ENCODE measurements around the gene PRKAA1.
"Not testable (repeated sequence)": the region's sequence is repeated elsewhere in the genome, so short reads cannot be mapped to it uniquely, and the experiment has no call there.

Gene PRKAA1

GRCh38 chr5:40826489-40827187 is 28.5 kb upstream of the PRKAA1 start:
- no peak for DNase-seq (ENCODE audit: low read depth in 2 of 2)

GRCh38 chr5:40825461-40826043 is 27.4 kb upstream of the PRKAA1 start:
- DNase-seq (ENCODE audit: low read depth in 2 of 2): not testable (repeated sequence)

- no peak for DNase-seq (ENCODE audit: low read depth in 2 of 2)
Observed at GRCh38 chr5:40823459-40823858, 25.3 kb upstream of the PRKAA1 start.

- no peak for DNase-seq (ENCODE audit: low read depth in 2 of 2)
Observed at GRCh38 chr5:40813698-40814281, 15.6 kb upstream of the PRKAA1 start.

- DNase-seq (ENCODE audit: low read depth in 2 of 2): no peak
Observed at GRCh38 chr5:40812125-40812524, 14.0 kb upstream of the PRKAA1 start.

GRCh38 chr5:40801771-40802562 is 3.8 kb upstream of the PRKAA1 start:
- no peak for DNase-seq (ENCODE audit: low read depth in 2 of 2)

- DNase-seq (ENCODE audit: low read depth in 2 of 2): no peak
Observed at GRCh38 chr5:40799258-40799657, 1.1 kb upstream of the PRKAA1 start.

- DNase-seq (ENCODE audit: low read depth in 2 of 2): no peak
Observed at GRCh38 chr5:40798801-40799210, 632 bp upstream of the PRKAA1 start.

GRCh38 chr5:40797273-40798011 is 732 bp downstream of the PRKAA1 start:
- DNase-seq (ENCODE audit: low read depth in 2 of 2): peak; percentile 44 to 59

GRCh38 chr5:40796487-40796889 is 1.7 kb downstream of the PRKAA1 start:
- DNase-seq (ENCODE audit: low read depth in 2 of 2): no peak

GRCh38 chr5:40794877-40795276 is 3.3 kb downstream of the PRKAA1 start:
- DNase-seq (ENCODE audit: low read depth in 2 of 2): not testable (repeated sequence)

- not testable (repeated sequence) for DNase-seq (ENCODE audit: low read depth in 2 of 2)
Observed at GRCh38 chr5:40794340-40794739, 3.8 kb downstream of the PRKAA1 start.

GRCh38 chr5:40792691-40793090 is 5.5 kb downstream of the PRKAA1 start:
- DNase-seq (ENCODE audit: low read depth in 2 of 2): not testable (repeated sequence)

- DNase-seq (ENCODE audit: low read depth in 2 of 2): no peak
Observed at GRCh38 chr5:40791715-40792139, 6.4 kb downstream of the PRKAA1 start.

- DNase-seq (ENCODE audit: low read depth in 2 of 2): no peak
Observed at GRCh38 chr5:40790947-40791593, 7.1 kb downstream of the PRKAA1 start.

GRCh38 chr5:40788941-40789340 is 9.2 kb downstream of the PRKAA1 start:
- DNase-seq (ENCODE audit: low read depth in 2 of 2): not testable (repeated sequence)

GRCh38 chr5:40787986-40788385 is 10.2 kb downstream of the PRKAA1 start:
- DNase-seq (ENCODE audit: low read depth in 2 of 2): no peak

GRCh38 chr5:40786664-40787063 is 11.5 kb downstream of the PRKAA1 start:
- DNase-seq (ENCODE audit: low read depth in 2 of 2): not testable (repeated sequence)

GRCh38 chr5:40784916-40785315 is 13.3 kb downstream of the PRKAA1 start:
- no peak for DNase-seq (ENCODE audit: low read depth in 2 of 2)

GRCh38 chr5:40784027-40784653 is 14.0 kb downstream of the PRKAA1 start:
- no peak for DNase-seq (ENCODE audit: low read depth in 2 of 2)
